Natural killer cell treated with Interleukin-12 subunit alpha and Interleukin-12 subunit beta and Interleukin-15 and Interleukin-18, amount 100 ng/mL, for 72 hours (primary cell): Measurements from ENCODE around the gene SMIM35. TPM values are rescaled to one million over a fixed set of nuclear protein-coding genes. Genes with fewer than 3 reads are reported as not detected.
"Not testable (repeated sequence)": the region's sequence is repeated elsewhere in the genome, so short reads cannot be mapped to it uniquely, and the experiment has no call there.

Experiments used
- ATAC-seq, 2 donors: fragments of 150-1000 bp; cut with Tn5 transposase in 1 of 2; sonication (Bioruptor Pico), chemical (Tn5 transposase) in 1 of 2; 2 replicates each; pipeline ENCODE4 v1.10.0; 2021
- DNase-seq: peaks from one replicate; pipeline ENCODE4 v3.0.0; 2022; ENCODE audit warnings: low spot score
- H3K27ac Mint-ChIP-seq, 2 donors: 1 replicate in 1 of 2; 2 replicates in 1 of 2; pipeline ENCODE4 v1.8.0; 2022; ENCODE audit warnings: mixed read lengths in 2 of 2, mild to moderate bottlenecking in 1 of 2, moderate library complexity in 1 of 2
- H3K27me3 Mint-ChIP-seq, 2 donors: 1 replicate in 1 of 2; 2 replicates in 1 of 2; pipeline ENCODE4 v1.8.0; 2022; ENCODE audit warnings: mixed read lengths in 2 of 2
- H3K36me3 Mint-ChIP-seq: one replicate; pipeline ENCODE4 v1.8.0; 2022; ENCODE audit warnings: mixed read lengths
- H3K4me1 Mint-ChIP-seq, 2 donors: 1 replicate in 1 of 2; 2 replicates in 1 of 2; pipeline ENCODE4 v1.8.0; 2022; ENCODE audit warnings: low read depth in 2 of 2, mixed read lengths in 2 of 2, mild to moderate bottlenecking in 1 of 2
- H3K4me3 Mint-ChIP-seq: one replicate; pipeline ENCODE4 v1.8.0; 2022; ENCODE audit warnings: mixed read lengths
- H3K9me3 Mint-ChIP-seq: 2 replicates; pipeline ENCODE4 v1.8.0; 2022; ENCODE audit warnings: mixed read lengths
- total RNA-seq, 2 donors: library from RNA; stranded (reverse); gene quantifications; one replicate each; pipeline ENCODE4 v1.2.3, GENCODE V29; 2022

The SMIM35 gene
- total RNA-seq, 2 donors from 2014 or later = not detected

DNA sequence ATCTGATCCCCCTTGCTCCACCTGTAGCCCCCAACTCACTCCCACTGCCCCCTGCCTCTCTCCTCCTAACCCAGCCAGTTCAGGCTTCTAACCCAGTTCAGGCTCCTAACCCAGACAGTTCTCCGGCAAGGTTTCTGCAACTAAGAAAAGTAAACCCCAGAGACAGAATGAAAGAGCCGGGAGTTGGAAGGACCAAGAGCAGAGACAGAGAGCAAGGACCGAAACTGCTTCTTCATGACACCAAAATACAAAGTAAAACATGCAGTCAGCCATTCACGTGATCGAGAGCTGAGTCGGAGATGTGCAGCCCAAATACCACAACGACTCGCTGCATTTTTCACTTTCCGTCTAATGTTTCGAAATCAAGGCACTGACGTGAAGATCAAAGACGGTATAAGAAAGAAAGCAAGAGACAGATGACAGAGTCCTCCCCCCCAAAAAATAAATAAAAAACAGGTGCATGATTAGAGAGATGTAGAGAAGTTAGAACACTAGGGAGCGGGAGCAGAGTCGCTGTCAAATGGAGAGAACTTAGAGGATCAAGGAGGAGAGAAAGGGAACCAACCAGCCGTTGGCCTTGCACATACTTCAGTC is 99.7 kb downstream of the SMIM35 start:
- Mint-ChIP-seq H3K27ac (peak overlapping the region; percentile 95 to 98), H3K9me3 (no peaks in the 10 kb centered on the region), H3K36me3 (peaks cover 29% of the 10 kb centered on the region), H3K4me1 (peaks cover 77 to 81% of the 10 kb centered on the region in 2 donors), H3K4me3 (peak overlapping the region; percentile 95), H3K27me3 (no peaks in the 10 kb centered on the region)
- DNase-seq (peak; percentile 82), ATAC-seq (peak; percentile 47 to 51)

DNA sequence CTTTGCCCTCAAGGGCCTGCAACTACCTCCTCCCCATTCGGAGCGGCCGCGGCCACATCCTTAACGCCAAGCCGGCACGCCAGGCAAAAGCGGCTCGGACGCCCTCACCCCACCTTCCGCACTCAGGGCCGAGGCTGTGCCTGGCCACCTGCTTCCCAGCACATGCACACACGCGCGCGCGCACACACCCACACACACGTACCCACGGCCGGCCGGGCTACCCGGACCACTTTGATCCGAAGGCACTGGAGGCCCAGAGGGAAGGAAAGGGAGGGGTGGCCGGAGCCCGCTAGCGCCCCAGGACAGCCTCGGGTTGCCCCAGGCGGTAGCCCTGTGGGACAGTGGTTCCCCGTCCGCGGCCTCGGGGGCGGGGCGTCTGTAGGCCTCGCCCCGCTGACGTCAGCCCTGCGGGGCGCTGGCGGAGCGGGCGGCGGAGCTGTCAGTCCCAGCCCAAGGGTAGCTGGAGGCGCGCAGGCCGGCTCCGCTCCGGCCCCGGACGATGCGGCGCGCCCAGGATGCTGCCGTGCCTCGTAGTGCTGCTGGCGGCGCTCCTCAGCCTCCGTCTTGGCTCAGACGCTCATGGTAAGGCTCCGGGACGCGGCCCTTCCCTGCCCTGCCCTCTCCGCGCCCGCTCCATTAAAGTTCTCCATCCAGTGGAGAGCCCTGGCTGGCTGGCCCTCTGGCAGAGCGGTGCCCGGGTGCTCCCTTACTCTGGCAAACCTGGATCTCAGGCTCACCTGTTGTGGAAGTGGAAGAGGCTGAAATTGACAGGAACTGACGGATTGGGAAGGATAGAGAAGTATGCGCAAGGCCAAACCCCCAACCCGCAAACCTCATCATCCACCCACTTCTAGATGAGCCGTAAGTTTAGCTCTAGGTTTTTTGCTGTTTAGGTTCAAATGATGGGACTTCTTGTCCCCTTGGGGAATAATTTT is 100.5 kb downstream of the SMIM35 start, which contains the start of gene IL10RA:
IL10RA (plus strand) TSS at position 442 of the 935 bp plus-strand sequence; CDS start at position 516, 74 bp downstream.
- H3K27ac Mint-ChIP-seq = peak within 1 kb of the TSS; percentile 95 to 98
- H3K36me3 Mint-ChIP-seq = peaks cover 21% of the 10 kb centered on the region
- H3K4me1 Mint-ChIP-seq = peaks cover 76 to 79% of the 10 kb centered on the region in 2 donors
- peak; percentile 95 to 96 for ATAC-seq
- no peaks in the 10 kb centered on the region for H3K9me3 Mint-ChIP-seq
- DNase-seq = peak; percentile 95
- no peaks in the 10 kb centered on the region for H3K27me3 Mint-ChIP-seq
- H3K4me3 Mint-ChIP-seq = peak within 1 kb of the TSS; percentile 95

DNA sequence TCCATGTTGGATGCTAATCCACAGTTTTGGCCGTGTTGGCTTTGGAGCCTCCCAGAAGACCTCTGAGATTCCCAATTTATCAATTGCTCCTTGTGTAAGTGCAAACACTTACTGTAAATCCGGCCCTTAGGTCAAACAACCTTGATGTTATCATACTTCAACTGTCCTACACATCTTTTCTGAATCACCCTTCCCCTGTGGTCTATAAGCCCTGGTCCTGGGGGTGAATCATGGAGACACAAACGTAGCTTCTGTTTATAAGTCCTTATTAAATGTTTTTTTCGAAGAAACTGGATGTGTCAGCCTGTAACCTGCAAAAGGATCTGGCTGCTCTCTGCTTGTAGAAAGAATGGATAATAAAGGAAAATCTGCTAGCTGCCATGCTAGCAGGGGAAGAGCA is 102.3 kb downstream of the SMIM35 start:
- no peaks in the 10 kb centered on the region for H3K9me3 Mint-ChIP-seq
- peaks cover 14% of the 10 kb centered on the region for H3K36me3 Mint-ChIP-seq
- DNase-seq (no peak), ATAC-seq (no peak)
- peaks cover 76 to 82% of the 10 kb centered on the region in 2 donors for H3K4me1 Mint-ChIP-seq
- H3K27me3 Mint-ChIP-seq = no peaks in the 10 kb centered on the region
- H3K4me3 Mint-ChIP-seq = peak overlapping the region; percentile 95
- H3K27ac Mint-ChIP-seq = peak overlapping the region; percentile 95 to 98

DNA sequence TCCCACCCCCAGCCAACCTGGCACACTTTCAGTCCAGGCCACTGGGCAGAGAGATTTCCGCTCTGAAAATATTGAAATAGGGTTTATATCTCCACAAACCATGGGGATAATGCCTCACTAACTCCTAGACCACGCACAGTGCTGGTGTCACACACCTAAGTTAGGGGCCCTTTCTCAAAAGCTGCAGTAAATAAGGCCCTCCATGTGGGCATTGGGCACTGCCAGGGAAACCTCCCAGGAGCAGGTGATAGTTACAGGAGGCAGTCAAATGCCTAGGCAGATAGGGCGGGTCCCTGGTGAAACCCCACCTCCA is 103.6 kb downstream of the SMIM35 start:
- Mint-ChIP-seq H3K4me1 (peaks cover 68 to 73% of the 10 kb centered on the region in 2 donors), H3K4me3 (no peak overlapping the region), H3K9me3 (no peaks in the 10 kb centered on the region), H3K36me3 (peaks cover 7% of the 10 kb centered on the region), H3K27me3 (no peaks in the 10 kb centered on the region), H3K27ac (peak overlapping the region; percentile 46 to 82)
- ATAC-seq (no peak), DNase-seq (no peak)

DNA sequence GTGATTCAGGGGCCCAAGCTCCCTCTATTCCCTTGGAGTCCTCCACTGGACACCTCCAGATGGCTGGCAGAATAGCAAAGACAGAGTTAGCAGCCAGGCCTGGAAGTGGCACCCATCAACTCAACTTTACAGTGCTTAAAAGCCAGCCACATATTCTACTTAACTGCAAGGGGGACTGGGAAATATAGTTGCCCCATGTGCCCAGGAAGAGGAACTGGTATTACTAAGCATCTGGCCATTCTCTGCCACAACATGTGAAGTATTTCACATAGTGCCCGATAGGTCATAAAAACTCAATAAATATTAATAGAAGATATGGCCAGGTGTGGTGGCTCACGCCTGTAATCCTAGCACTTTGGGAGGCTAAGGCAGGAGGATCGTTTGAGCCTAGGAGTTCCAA is 106.0 kb downstream of the SMIM35 start:
- DNase-seq (no peak), ATAC-seq (no peak)
- H3K27ac Mint-ChIP-seq = peak overlapping the region; percentile 90 to 97
- H3K36me3 Mint-ChIP-seq = no peaks in the 10 kb centered on the region
- H3K4me3 Mint-ChIP-seq = peak overlapping the region; percentile 79
- no peaks in the 10 kb centered on the region for H3K9me3 Mint-ChIP-seq
- peaks cover 56 to 68% of the 10 kb centered on the region in 2 donors for H3K4me1 Mint-ChIP-seq
- H3K27me3 Mint-ChIP-seq = no peaks in the 10 kb centered on the region

DNA sequence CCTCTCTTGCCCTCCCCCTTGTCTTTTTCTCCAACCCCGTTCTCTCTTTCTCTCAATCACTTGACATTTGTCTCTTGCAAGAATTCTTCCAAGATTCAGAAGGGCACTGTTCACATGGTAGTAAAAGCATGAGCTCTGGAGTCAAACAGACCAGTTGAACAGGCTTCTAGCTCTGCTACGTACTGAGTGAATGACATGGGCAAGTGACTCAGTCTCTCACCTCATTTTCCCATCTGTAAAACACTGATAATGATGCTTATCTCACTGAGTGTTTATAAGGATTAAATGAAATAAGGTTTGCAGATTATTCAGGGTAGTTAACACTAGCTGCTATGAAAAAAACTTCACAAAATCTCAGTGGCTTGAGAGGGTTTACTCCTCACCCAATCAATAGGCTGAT is 106.5 kb downstream of the SMIM35 start:
- no peak for DNase-seq
- peak; percentile 3 to 21 for ATAC-seq
- H3K27me3 Mint-ChIP-seq = no peaks in the 10 kb centered on the region
- H3K27ac Mint-ChIP-seq = peak overlapping the region; percentile 90 to 97
- H3K4me1 Mint-ChIP-seq = peaks cover 56 to 68% of the 10 kb centered on the region in 2 donors
- H3K36me3 Mint-ChIP-seq = no peaks in the 10 kb centered on the region
- H3K9me3 Mint-ChIP-seq = no peaks in the 10 kb centered on the region
- H3K4me3 Mint-ChIP-seq = peak overlapping the region; percentile 79

DNA sequence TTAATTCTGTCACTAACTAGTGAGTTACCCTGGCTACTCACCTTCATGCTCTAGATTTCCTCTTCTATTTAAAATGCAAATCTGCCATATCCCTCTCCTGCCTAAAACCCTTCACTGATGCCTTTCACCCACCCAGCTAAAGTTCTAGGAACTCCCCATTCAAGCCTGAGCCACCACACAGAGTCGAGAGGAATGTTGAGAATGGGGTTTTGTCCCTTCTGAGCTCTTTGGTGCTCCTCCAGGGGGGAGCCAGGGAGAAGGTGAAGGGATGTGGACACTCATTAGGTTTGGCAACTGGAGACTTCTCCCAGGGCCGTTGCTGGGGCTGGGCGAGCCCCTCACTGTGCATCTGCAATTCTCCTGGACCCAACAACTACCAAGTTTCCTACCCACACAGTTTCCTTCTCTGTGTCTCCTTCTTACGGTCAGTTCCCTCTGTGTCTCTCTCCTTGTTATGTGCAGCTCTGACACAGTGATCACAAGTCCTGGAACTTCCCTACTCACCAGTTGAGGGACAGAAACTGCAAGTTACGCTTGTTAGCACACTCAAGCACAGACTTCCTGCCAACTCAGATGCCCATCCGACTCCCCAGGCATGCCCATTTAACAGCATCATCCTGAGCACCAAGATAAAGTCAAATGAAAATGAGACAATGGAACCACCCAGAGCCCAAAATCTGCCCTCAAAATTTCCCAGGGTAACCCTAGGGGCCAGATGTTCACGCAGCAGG is 107.1 kb downstream of the SMIM35 start:
- ATAC-seq (peak; percentile 82 to 83), DNase-seq (peak; percentile 75)
- Mint-ChIP-seq H3K9me3 (no peaks in the 10 kb centered on the region), H3K27ac (peak overlapping the region; percentile 90 to 97), H3K27me3 (no peaks in the 10 kb centered on the region), H3K4me1 (peaks cover 52 to 64% of the 10 kb centered on the region in 2 donors), H3K36me3 (no peaks in the 10 kb centered on the region), H3K4me3 (peak overlapping the region; percentile 79)

DNA sequence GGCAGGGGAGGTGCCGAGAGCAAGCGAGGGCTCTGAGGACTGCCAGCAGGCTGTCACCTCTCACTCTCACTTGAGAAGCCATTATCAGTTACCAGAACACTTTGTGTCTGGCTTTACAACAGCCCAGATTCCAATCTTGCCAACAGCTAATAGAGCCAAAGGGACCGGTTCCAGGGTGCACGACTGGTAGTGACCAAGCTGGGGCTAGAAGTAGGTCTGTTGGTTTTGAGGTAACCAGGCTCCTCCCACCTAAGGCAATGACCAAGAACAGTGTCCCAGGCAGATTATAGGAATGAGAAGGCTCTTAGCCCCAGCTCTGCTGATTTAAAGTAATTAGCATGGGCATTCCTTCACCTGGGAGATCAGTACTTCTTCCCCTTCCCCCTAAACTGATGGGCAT is 107.8 kb downstream of the SMIM35 start:
- H3K36me3 Mint-ChIP-seq = no peaks in the 10 kb centered on the region
- ATAC-seq = no peak

DNA sequence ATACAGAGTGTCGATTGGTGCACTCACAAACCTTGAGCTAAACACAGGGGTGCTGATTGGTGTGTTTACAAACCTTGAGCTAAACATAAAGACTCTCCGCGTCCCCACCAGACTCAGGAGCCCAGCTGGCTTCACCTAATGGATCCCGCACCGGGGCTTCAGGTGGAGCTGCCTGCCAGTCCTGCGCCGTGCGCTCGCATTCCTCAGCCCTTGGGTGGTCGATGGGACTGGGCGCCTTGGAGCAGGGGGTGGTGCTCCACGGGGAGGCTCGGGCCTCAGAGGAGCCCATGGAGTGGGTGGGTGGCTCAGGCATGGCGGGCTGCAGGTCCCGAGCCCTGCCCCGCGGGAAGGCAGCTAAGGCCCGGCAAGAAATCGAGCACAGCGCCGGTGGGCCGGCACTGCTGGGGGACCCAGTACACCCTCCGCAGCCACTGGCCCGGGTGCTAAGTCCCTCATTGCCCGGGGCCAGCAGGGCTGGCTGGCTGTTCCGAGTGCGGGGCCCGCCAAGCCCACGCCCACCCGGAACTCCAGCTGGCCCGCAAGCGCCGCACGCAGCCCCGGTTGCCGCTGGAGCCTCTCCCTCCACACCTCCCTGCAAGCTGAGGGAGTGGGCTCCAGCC is 108.4 kb downstream of the SMIM35 start:
- Mint-ChIP-seq H3K27ac (peak overlapping the region in 1 of 2 donors; percentile 80), H3K4me1 (peaks cover 47 to 60% of the 10 kb centered on the region in 2 donors)
- not testable (repeated sequence) for ATAC-seq, H3K4me3 Mint-ChIP-seq, H3K36me3 Mint-ChIP-seq, H3K27me3 Mint-ChIP-seq, H3K9me3 Mint-ChIP-seq, DNase-seq

More for the DNA sequence above, 107.8 kb downstream of the SMIM35 start:
- no peaks in the 10 kb centered on the region for H3K27me3 Mint-ChIP-seq
- DNase-seq = no peak
- peak overlapping the region; percentile 90 to 97 for H3K27ac Mint-ChIP-seq
- peaks cover 50 to 63% of the 10 kb centered on the region in 2 donors for H3K4me1 Mint-ChIP-seq
- H3K9me3 Mint-ChIP-seq = no peaks in the 10 kb centered on the region
- H3K4me3 Mint-ChIP-seq = peak overlapping the region; percentile 79

DNA sequence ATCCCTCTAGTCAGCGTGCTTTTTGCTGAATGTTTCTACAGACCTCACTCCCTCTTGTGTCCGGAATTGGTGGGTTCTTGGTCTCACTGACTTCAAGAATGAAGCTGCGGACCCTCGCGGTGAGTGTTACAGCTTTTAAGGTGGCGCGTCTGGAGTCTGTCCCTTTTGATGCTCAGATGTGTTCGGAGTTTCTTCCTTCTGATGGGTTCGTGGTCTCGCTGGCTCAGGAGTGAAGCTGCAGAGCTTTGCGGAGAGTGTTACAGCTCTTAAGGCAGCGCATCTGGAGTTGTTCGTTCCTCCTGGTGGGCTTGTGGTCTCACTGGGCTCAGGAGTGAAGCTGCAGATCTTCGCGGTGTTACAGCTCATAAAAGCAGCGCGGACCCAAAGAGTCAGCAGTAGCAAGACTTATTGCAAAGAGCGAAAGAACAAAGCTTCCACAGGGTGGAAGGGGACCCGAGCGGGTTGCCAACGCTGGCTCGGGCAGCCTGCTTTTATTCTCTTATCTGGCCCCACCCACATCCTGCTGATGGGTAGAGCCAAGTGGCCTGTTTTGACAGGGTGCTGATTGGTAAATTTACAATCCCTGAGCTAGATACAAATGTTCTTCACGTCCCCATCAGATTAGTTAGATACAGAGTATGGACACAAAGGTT is 109.0 kb downstream of the SMIM35 start:
- not testable (repeated sequence) for H3K36me3 Mint-ChIP-seq, H3K9me3 Mint-ChIP-seq, DNase-seq, ATAC-seq, H3K27me3 Mint-ChIP-seq, H3K4me3 Mint-ChIP-seq
- H3K27ac Mint-ChIP-seq = peak overlapping the region in 1 of 2 donors; percentile 80
- peaks cover 47 to 61% of the 10 kb centered on the region in 2 donors for H3K4me1 Mint-ChIP-seq

DNA sequence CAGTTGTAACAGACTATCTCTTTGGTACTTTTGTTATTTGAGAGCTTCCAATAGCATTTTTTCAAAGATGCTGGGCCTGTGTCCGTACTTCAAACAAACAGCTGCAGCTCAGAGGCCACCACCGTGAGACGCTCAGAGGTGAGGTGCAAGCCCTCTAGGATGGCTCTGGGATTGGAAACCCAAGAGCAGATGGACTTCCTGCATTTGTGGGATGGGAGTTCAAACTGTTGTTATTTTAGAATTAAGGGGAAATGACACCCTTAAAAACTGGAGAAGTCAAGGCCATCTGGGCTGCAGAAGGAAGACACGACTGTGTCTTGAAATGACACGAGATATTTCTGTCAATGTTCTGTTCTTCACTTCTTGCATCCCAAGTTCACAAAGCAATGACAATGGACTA is 109.7 kb downstream of the SMIM35 start:
- Mint-ChIP-seq H3K4me1 (peaks cover 51 to 62% of the 10 kb centered on the region in 2 donors), H3K27ac (peak overlapping the region in 1 of 2 donors; percentile 80), H3K27me3 (no peaks in the 10 kb centered on the region), H3K9me3 (no peaks in the 10 kb centered on the region), H3K36me3 (no peaks in the 10 kb centered on the region), H3K4me3 (peak overlapping the region; percentile 34)
- DNase-seq (no peak), ATAC-seq (no peak)

DNA sequence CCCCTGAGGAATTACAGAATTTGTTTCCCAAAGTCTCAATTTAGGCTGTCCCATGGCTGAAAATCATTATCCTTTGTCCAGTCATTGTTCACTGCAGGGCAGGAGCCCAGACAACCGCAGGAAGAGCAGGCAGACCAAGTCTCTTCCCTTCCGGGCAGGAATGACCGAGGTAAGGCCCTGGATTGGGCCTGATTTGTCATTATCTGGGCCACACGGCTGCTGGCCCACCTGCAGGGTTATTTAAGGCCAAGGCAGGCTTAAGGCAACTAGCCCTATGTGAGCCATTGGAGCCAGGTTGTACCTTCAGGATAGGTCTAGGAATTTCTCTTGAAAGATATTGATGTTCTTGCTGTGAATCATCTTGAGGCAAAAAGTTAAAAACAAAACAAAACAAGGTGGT is 110.3 kb downstream of the SMIM35 start:
- Mint-ChIP-seq H3K4me1 (peaks cover 48 to 59% of the 10 kb centered on the region in 2 donors), H3K27ac (peak overlapping the region in 1 of 2 donors; percentile 80), H3K27me3 (no peaks in the 10 kb centered on the region)

DNA sequence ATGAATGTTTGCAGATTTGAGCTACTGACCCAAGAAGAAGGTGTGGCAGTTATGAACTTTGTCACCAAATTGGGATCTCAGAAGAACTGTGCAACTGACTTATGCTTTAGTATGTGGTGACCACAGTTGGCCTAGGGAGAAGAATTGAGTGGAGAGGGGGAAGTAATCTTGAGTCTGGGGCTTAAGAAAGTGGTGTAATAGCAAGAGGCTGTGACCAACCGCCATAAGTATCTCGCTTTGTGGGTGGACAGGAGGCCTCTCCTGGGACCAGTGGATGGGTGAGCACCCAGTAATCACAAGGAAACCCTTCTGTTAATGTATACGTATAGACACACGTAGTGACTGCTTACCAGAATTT is 113.3 kb downstream of the SMIM35 start:
- H3K9me3 Mint-ChIP-seq = no peaks in the 10 kb centered on the region
- peak overlapping the region; percentile 23 for H3K4me3 Mint-ChIP-seq
- H3K27ac Mint-ChIP-seq = peak overlapping the region in 1 of 2 donors; percentile 32
- DNase-seq = no peak
- H3K36me3 Mint-ChIP-seq = no peaks in the 10 kb centered on the region
- H3K4me1 Mint-ChIP-seq = peaks cover 57 to 71% of the 10 kb centered on the region in 2 donors
- ATAC-seq = no peak
- no peaks in the 10 kb centered on the region for H3K27me3 Mint-ChIP-seq

More for the DNA sequence above, 110.3 kb downstream of the SMIM35 start:
- no peak for ATAC-seq
- Mint-ChIP-seq H3K4me3 (no peak overlapping the region), H3K36me3 (no peaks in the 10 kb centered on the region), H3K9me3 (no peaks in the 10 kb centered on the region)
- DNase-seq = no peak
